Smooth muscle cell (in vitro differentiated cells): ENCODE data around the gene LSM3. TPM values are rescaled to one million over a fixed set of nuclear protein-coding genes. Genes with fewer than 3 reads are reported as not detected.

Source experiments
- DNase-seq: peaks from one replicate; lab custom pipeline; 2025; ENCODE audit not compliant: unreplicated experiment; lab: John Stamatoyannopoulos, UW
- H2AFZ ChIP-seq: fragments of 200-600 bp; sonication (generic); 2 replicates; pipeline ENCODE4 v1.6.0; 2016; ENCODE audit warnings: antibody characterized with exemption, low read depth, mild to moderate bottlenecking
- H3F3A ChIP-seq: fragments of 200-600 bp; sonication (generic); 2 replicates; pipeline ENCODE4 v1.6.0; 2017; ENCODE audit warnings: antibody characterized with exemption, low read depth
- H3K27ac ChIP-seq: fragments of 200-600 bp; sonication (generic); 2 replicates; pipeline ENCODE4 v1.5.1; 2016; ENCODE audit warnings: low read depth, mild to moderate bottlenecking
- H3K27me3 ChIP-seq: fragments of 200-600 bp; sonication (generic); 2 replicates; pipeline ENCODE4 v1.6.1; 2016; ENCODE audit warnings: low read depth, mild to moderate bottlenecking
- H3K36me3 ChIP-seq: fragments of 200-600 bp; sonication (generic); 2 replicates; pipeline ENCODE4 v1.5.1; 2016; ENCODE audit warnings: low read depth
- H3K4me1 ChIP-seq: fragments of 200-600 bp; sonication (generic); 2 replicates; pipeline ENCODE4 v1.5.1; 2016; ENCODE audit warnings: low read depth
- H3K4me2 ChIP-seq: fragments of 200-600 bp; sonication (generic); 2 replicates; pipeline ENCODE4 v1.6.0; 2016; ENCODE audit warnings: mild to moderate bottlenecking
- H3K4me3 ChIP-seq: fragments of 200-600 bp; sonication (generic); 2 replicates; pipeline ENCODE4 v1.5.1; 2016; ENCODE audit warnings: mild to moderate bottlenecking
- H3K79me2 ChIP-seq: fragments of 200-600 bp; sonication (generic); 2 replicates; pipeline ENCODE4 v1.6.0; 2016; ENCODE audit warnings: low read depth, mild to moderate bottlenecking
- H3K9ac ChIP-seq: fragments of 200-600 bp; sonication (generic); 2 replicates; pipeline ENCODE4 v1.6.0; 2016; ENCODE audit warnings: low read depth
- H3K9me3 ChIP-seq: fragments of 200-600 bp; sonication (generic); replicated peaks from 2 replicates; pipeline ENCODE4 v1.5.1; 2016; ENCODE audit warnings: low read depth
- H4K20me1 ChIP-seq: fragments of 200-600 bp; sonication (generic); 2 replicates; pipeline ENCODE4 v1.6.0; 2016; ENCODE audit warnings: low read depth
- CTCF ChIP-seq: fragments of 200-600 bp; sonication (generic); IDR thresholded peaks from 2 replicates; pipeline ENCODE4 v1.5.1; 2017; ENCODE audit warnings: borderline replicate concordance, mild to moderate bottlenecking, antibody characterized with exemption; ENCODE audit not compliant: insufficient read depth, poor library complexity, severe bottlenecking
- WGBS: methylation state at CpG from one replicate; pipeline ENCODE4 v1.1.7; 2016; ENCODE audit warnings: low lambda C conversion rate; 5-methylcytosine and 5-hydroxymethylcytosine counted together
- polyA plus RNA-seq: library from polyadenylated mRNA; unstranded; fragments of >200 nt; fragmentation: Nextera tagmentation; extraction: Ambion mirVana; gene quantifications from 2 replicates; pipeline ENCODE4 v1.2.1, GENCODE V29; 2016
- total RNA-seq: library from RNA; depleted of rRNA; stranded (reverse); fragments of >200 nt; gene quantifications from 2 replicates; pipeline ENCODE4 v1.2.3, GENCODE V29; 2014

Gene LSM3
- total and polyA plus RNA-seq, 2 experiments from 2014 or later: 18.3 to 31.9 TPM

GRCh38 chr3:14179795-14180194 lies 1.2 kb downstream of the LSM3 start:
- no peaks in the 10 kb centered on the region for H3F3A ChIP-seq
- H3K4me2 ChIP-seq: peak overlapping the region; percentile 98
- no peak for DNase-seq
- H3K9ac ChIP-seq: peak overlapping the region; percentile 98
- TF ChIP-seq CTCF: no peak
- peaks cover 47% of the 10 kb centered on the region for H3K79me2 ChIP-seq
- 93% methylated on average over 1 of the region's 1 CpG for WGBS
- H2AFZ ChIP-seq: no peak overlapping the region
- H3K4me3 ChIP-seq: peak overlapping the region; percentile 92
- H3K27ac ChIP-seq: no peak overlapping the region
- H3K9me3 ChIP-seq: no peaks in the 10 kb centered on the region
- peaks cover 16% of the 10 kb centered on the region for H3K4me1 ChIP-seq
- peaks cover 7% of the 10 kb centered on the region for H3K36me3 ChIP-seq
- H4K20me1 ChIP-seq: peaks cover 19% of the 10 kb centered on the region
- no peaks in the 10 kb centered on the region for H3K27me3 ChIP-seq

DNA sequence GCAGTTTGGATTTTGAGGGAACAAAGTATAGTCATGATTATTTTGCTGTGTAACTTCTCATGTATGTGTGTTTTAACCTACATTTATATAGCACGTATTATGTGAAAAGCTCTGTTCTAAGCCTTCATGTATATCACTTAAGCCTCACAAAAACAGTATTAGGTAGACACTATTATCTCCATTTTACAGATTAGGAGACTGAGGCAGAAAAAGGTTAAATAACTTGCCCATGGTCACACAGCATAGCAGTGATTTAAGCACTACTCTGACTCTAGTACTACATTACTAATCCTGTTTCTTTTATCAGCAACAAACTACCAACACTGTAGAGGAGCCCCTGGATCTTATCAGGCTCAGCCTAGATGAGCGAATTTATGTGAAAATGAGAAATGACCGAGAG lies 2.6 kb downstream of the LSM3 start:
- no peak overlapping the region for H3K4me2 ChIP-seq
- no peak overlapping the region for H2AFZ ChIP-seq
- H3K27me3 ChIP-seq: no peaks in the 10 kb centered on the region
- peaks cover 5% of the 10 kb centered on the region for H4K20me1 ChIP-seq
- H3K9me3 ChIP-seq: no peaks in the 10 kb centered on the region
- no peak for DNase-seq
- H3K27ac ChIP-seq: no peak overlapping the region
- H3K79me2 ChIP-seq: peaks cover 37% of the 10 kb centered on the region
- H3K36me3 ChIP-seq: peaks cover 14% of the 10 kb centered on the region
- TF ChIP-seq CTCF: no peak
- H3K9ac ChIP-seq: no peak overlapping the region
- H3K4me1 ChIP-seq: peaks cover 16% of the 10 kb centered on the region
- WGBS: 97% methylated on average over 3 of the region's 3 CpGs
- no peak overlapping the region for H3K4me3 ChIP-seq
- H3F3A ChIP-seq: no peaks in the 10 kb centered on the region

GRCh38 chr3:14183015-14183577 lies 4.5 kb downstream of the LSM3 start:
- whole genome bisulfite sequencing: 83% methylated on average over 2 of the region's 2 CpGs
- H3K9ac ChIP-seq: no peak overlapping the region

More at GRCh38 chr3:14183015-14183577, 4.5 kb downstream of the LSM3 start:
- H3K36me3 ChIP-seq: peaks cover 14% of the 10 kb centered on the region
- no peak for DNase-seq
- peaks cover 18% of the 10 kb centered on the region for H3K79me2 ChIP-seq
- H3F3A ChIP-seq: no peaks in the 10 kb centered on the region
- H3K9me3 ChIP-seq: no peaks in the 10 kb centered on the region
- H3K4me1 ChIP-seq: peaks cover 6% of the 10 kb centered on the region
- no peak overlapping the region for H3K4me2 ChIP-seq
- TF ChIP-seq CTCF: no peak
- H3K4me3 ChIP-seq: no peak overlapping the region
- no peak overlapping the region for H2AFZ ChIP-seq
- no peak overlapping the region for H3K27ac ChIP-seq
- H4K20me1 ChIP-seq: peaks cover 3% of the 10 kb centered on the region
- H3K27me3 ChIP-seq: no peaks in the 10 kb centered on the region
